Measurements from ENCODE around the gene ADAM15.

Gene ADAM15

DNA sequence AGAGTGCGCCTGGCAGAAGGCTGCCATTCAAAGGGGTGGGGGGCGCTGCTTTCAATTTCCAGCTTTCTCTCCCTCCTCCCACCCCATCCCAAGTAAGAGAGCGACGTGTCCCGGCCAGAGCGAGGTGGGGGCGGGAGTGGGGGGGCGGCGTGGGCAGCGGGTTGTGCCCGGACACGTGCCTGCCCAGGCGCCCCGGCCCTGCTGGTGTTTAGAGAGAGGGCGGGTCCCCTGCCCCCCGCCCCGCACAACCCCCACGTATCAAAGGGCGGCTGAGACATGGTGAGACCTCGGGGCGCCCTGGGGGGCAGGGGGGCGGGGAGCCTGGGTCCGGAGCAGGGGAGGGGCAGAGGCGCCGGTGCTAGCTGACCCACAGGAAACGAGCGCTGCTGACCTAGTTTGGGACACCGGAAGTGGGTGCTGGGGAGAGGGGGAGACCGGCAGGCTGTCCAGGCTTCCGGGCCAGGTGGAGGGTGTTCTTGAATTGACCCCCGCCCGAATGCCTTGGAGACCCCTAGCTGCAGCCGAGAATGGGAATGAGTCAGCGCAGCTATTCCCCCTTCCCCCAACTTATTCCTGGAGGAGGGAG, 47.3 kb upstream of the ADAM15 start (continued):
- TF ChIP-seq, protein P1, sequence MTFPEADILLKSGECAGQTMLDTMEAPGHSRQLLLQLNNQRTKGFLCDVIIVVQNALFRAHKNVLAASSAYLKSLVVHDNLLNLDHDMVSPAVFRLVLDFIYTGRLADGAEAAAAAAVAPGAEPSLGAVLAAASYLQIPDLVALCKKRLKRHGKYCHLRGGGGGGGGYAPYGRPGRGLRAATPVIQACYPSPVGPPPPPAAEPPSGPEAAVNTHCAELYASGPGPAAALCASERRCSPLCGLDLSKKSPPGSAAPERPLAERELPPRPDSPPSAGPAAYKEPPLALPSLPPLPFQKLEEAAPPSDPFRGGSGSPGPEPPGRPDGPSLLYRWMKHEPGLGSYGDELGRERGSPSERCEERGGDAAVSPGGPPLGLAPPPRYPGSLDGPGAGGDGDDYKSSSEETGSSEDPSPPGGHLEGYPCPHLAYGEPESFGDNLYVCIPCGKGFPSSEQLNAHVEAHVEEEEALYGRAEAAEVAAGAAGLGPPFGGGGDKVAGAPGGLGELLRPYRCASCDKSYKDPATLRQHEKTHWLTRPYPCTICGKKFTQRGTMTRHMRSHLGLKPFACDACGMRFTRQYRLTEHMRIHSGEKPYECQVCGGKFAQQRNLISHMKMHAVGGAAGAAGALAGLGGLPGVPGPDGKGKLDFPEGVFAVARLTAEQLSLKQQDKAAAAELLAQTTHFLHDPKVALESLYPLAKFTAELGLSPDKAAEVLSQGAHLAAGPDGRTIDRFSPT (tag by site-specific recombination; IDR thresholded peaks at IDR 0.05), result peak; percentile 66; the same call in 1 of the 2 replicates
- TF ChIP-seq ZNF624 (tag by site-specific recombination; IDR thresholded peaks at IDR 0.05) (no peak), ZNF24 (tag by site-specific recombination; IDR thresholded peaks at IDR 0.05) (no peak), KLF1 (tag by site-specific recombination; IDR thresholded peaks at IDR 0.05) (peak; percentile 98), ZNF791 (tag by site-specific recombination; IDR thresholded peaks at IDR 0.05) (no peak), SALL2 (tag by site-specific recombination; IDR thresholded peaks at IDR 0.05; ENCODE audit: borderline replicate concordance) (no peak), ZNF560 (tag by site-specific recombination; IDR thresholded peaks at IDR 0.05; ENCODE audit: borderline replicate concordance) (no peak), ZNF473 (tag by site-specific recombination; IDR thresholded peaks at IDR 0.05) (no peak), KLF9 (tag by site-specific recombination; IDR thresholded peaks at IDR 0.05; ENCODE audit: low read depth) (peak; percentile 51), ZBTB48 (tag by site-specific recombination; IDR thresholded peaks at IDR 0.05) (no peak), ZNF292 (tag by site-specific recombination; IDR thresholded peaks at IDR 0.05; ENCODE audit: borderline replicate concordance, low read depth) (no peak), ZNF394 (tag by site-specific recombination; IDR thresholded peaks at IDR 0.05; ENCODE audit: borderline replicate concordance) (no peak), ZBTB7A (tag by site-specific recombination; IDR thresholded peaks at IDR 0.05; ENCODE audit: low read depth) (no peak), ZNF202 (tag by site-specific recombination; IDR thresholded peaks at IDR 0.05; ENCODE audit: borderline replicate concordance) (no peak), GLIS1 (tag by site-specific recombination; IDR thresholded peaks at IDR 0.05) (peak; percentile 94), KLF10 (tag by site-specific recombination; IDR thresholded peaks at IDR 0.05) (no peak), ZNF416 (tag by site-specific recombination; IDR thresholded peaks at IDR 0.05) (no peak), ZFP3 (tag by site-specific recombination; IDR thresholded peaks at IDR 0.05; ENCODE audit: low read depth) (no peak), ZNF600 (tag by site-specific recombination; IDR thresholded peaks at IDR 0.05) (no peak), SP3 (tag by site-specific recombination; IDR thresholded peaks at IDR 0.05) (peak; percentile 52), ZEB2 (tag by site-specific recombination; IDR thresholded peaks at IDR 0.05) (no peak), ZNF707 (tag by site-specific recombination; IDR thresholded peaks at IDR 0.05) (no peak), ZIC2 (tag by site-specific recombination; IDR thresholded peaks at IDR 0.05) (peak; percentile 86)
- TF ChIP-seq, protein P2, sequence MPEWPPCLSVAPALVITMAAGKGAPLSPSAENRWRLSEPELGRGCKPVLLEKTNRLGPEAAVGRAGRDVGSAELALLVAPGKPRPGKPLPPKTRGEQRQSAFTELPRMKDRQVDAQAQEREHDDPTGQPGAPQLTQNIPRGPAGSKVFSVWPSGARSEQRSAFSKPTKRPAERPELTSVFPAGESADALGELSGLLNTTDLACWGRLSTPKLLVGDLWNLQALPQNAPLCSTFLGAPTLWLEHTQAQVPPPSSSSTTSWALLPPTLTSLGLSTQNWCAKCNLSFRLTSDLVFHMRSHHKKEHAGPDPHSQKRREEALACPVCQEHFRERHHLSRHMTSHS (tag by site-specific recombination; IDR thresholded peaks at IDR 0.05), result no peak
- TF ChIP-seq, protein P3, sequence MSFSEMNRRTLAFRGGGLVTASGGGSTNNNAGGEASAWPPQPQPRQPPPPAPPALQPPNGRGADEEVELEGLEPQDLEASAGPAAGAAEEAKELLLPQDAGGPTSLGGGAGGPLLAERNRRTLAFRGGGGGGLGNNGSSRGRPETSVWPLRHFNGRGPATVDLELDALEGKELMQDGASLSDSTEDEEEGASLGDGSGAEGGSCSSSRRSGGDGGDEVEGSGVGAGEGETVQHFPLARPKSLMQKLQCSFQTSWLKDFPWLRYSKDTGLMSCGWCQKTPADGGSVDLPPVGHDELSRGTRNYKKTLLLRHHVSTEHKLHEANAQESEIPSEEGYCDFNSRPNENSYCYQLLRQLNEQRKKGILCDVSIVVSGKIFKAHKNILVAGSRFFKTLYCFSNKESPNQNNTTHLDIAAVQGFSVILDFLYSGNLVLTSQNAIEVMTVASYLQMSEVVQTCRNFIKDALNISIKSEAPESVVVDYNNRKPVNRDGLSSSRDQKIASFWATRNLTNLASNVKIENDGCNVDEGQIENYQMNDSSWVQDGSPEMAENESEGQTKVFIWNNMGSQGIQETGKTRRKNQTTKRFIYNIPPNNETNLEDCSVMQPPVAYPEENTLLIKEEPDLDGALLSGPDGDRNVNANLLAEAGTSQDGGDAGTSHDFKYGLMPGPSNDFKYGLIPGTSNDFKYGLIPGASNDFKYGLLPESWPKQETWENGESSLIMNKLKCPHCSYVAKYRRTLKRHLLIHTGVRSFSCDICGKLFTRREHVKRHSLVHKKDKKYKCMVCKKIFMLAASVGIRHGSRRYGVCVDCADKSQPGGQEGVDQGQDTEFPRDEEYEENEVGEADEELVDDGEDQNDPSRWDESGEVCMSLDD (tag by site-specific recombination; IDR thresholded peaks at IDR 0.05), result no peak; the same call in 1 of the 2 replicates
- TF ChIP-seq, protein P4, sequence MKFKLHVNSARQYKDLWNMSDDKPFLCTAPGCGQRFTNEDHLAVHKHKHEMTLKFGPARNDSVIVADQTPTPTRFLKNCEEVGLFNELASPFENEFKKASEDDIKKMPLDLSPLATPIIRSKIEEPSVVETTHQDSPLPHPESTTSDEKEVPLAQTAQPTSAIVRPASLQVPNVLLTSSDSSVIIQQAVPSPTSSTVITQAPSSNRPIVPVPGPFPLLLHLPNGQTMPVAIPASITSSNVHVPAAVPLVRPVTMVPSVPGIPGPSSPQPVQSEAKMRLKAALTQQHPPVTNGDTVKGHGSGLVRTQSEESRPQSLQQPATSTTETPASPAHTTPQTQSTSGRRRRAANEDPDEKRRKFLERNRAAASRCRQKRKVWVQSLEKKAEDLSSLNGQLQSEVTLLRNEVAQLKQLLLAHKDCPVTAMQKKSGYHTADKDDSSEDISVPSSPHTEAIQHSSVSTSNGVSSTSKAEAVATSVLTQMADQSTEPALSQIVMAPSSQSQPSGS (tag by site-specific recombination; IDR thresholded peaks at IDR 0.05; ENCODE audit: low read depth), result no peak
- TF ChIP-seq, protein P5, sequence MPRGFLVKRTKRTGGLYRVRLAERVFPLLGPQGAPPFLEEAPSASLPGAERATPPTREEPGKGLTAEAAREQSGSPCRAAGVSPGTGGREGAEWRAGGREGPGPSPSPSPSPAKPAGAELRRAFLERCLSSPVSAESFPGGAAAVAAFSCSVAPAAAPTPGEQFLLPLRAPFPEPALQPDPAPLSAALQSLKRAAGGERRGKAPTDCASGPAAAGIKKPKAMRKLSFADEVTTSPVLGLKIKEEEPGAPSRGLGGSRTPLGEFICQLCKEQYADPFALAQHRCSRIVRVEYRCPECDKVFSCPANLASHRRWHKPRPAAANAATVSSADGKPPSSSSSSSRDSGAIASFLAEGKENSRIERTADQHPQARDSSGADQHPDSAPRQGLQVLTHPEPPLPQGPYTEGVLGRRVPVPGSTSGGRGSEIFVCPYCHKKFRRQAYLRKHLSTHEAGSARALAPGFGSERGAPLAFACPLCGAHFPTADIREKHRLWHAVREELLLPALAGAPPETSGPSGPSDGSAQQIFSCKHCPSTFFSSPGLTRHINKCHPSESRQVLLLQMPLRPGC (tag by site-specific recombination; IDR thresholded peaks at IDR 0.05), result no peak
- TF ChIP-seq, protein P6, sequence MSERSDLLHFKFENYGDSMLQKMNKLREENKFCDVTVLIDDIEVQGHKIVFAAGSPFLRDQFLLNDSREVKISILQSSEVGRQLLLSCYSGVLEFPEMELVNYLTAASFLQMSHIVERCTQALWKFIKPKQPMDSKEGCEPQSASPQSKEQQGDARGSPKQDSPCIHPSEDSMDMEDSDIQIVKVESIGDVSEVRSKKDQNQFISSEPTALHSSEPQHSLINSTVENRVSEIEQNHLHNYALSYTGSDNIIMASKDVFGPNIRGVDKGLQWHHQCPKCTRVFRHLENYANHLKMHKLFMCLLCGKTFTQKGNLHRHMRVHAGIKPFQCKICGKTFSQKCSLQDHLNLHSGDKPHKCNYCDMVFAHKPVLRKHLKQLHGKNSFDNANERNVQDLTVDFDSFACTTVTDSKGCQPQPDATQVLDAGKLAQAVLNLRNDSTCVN (tag by site-specific recombination; optimal IDR thresholded peaks at IDR 0.05), result peak; percentile 27
- TF ChIP-seq, protein P7, sequence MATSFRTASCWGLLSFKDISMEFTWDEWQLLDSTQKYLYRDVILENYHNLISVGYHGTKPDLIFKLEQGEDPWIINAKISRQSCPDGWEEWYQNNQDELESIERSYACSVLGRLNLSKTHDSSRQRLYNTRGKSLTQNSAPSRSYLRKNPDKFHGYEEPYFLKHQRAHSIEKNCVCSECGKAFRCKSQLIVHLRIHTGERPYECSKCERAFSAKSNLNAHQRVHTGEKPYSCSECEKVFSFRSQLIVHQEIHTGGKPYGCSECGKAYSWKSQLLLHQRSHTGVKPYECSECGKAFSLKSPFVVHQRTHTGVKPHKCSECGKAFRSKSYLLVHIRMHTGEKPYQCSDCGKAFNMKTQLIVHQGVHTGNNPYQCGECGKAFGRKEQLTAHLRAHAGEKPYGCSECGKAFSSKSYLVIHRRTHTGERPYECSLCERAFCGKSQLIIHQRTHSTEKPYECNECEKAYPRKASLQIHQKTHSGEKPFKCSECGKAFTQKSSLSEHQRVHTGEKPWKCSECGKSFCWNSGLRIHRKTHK (tag by site-specific recombination; IDR thresholded peaks at IDR 0.05), result no peak

Measured in HEK293 (cell line).